Measurements from ENCODE around the gene NECTIN3.

Gene NECTIN3

GRCh38 chr3:111071257-111072030 is at the start of gene NECTIN3:
Gene NECTIN3 (plus strand): TSS chr3:111071816. CDS start chr3:111072018, 202 bp downstream.
- DNase-seq (ENCODE audit: low read depth in 2 of 2): peak; percentile 67 to 75

- no peak for DNase-seq (ENCODE audit: low read depth in 2 of 2)
Measured at GRCh38 chr3:111027868-111028267, 43.7 kb upstream of the NECTIN3 start.

GRCh38 chr3:111031538-111031937 is 40.1 kb upstream of the NECTIN3 start:
- DNase-seq (ENCODE audit: low read depth in 2 of 2): no peak

GRCh38 chr3:111032677-111033076 is 38.9 kb upstream of the NECTIN3 start:
- DNase-seq (ENCODE audit: low read depth in 2 of 2): no peak

- DNase-seq (ENCODE audit: low read depth in 2 of 2): no peak
Measured at GRCh38 chr3:111033470-111034050, 38.1 kb upstream of the NECTIN3 start.

- no peak for DNase-seq (ENCODE audit: low read depth in 2 of 2)
Measured at GRCh38 chr3:111035316-111035715, 36.3 kb upstream of the NECTIN3 start.

GRCh38 chr3:111035902-111036301 is 35.7 kb upstream of the NECTIN3 start:
- no peak for DNase-seq (ENCODE audit: low read depth in 2 of 2)

GRCh38 chr3:111040959-111041358 is 30.7 kb upstream of the NECTIN3 start:
- DNase-seq (ENCODE audit: low read depth in 2 of 2): no peak

GRCh38 chr3:111045564-111045963 is 26.1 kb upstream of the NECTIN3 start:
- no peak for DNase-seq (ENCODE audit: low read depth in 2 of 2)

GRCh38 chr3:111047042-111047441 is 24.6 kb upstream of the NECTIN3 start:
- no peak for DNase-seq (ENCODE audit: low read depth in 2 of 2)

GRCh38 chr3:111047812-111048435 is 23.7 kb upstream of the NECTIN3 start:
- no peak for DNase-seq (ENCODE audit: low read depth in 2 of 2)

- no peak for DNase-seq (ENCODE audit: low read depth in 2 of 2)
Measured at GRCh38 chr3:111051354-111051753, 20.3 kb upstream of the NECTIN3 start.

- DNase-seq (ENCODE audit: low read depth in 2 of 2): no peak
Measured at GRCh38 chr3:111068574-111068973, 3.0 kb upstream of the NECTIN3 start.

GRCh38 chr3:111069974-111070771 is 1.4 kb upstream of the NECTIN3 start:
- no peak for DNase-seq (ENCODE audit: low read depth in 2 of 2)

- peak in 1 of 2 donors; percentile 1 for DNase-seq (ENCODE audit: low read depth in 2 of 2)
Measured at GRCh38 chr3:111070772-111071256, 802 bp upstream of the NECTIN3 start.

- DNase-seq (ENCODE audit: low read depth in 2 of 2): peak in 1 of 2 donors; percentile 5
Measured at GRCh38 chr3:111072031-111072921, 660 bp downstream of the NECTIN3 start.

- no peak for DNase-seq (ENCODE audit: low read depth in 2 of 2)
Measured at GRCh38 chr3:111073218-111073617, 1.6 kb downstream of the NECTIN3 start.

- no peak for DNase-seq (ENCODE audit: low read depth in 2 of 2)
Measured at GRCh38 chr3:111076732-111077131, 5.1 kb downstream of the NECTIN3 start.

- no peak for DNase-seq (ENCODE audit: low read depth in 2 of 2)
Measured at GRCh38 chr3:111077369-111077768, 5.8 kb downstream of the NECTIN3 start.

GRCh38 chr3:111080413-111080812 is 8.8 kb downstream of the NECTIN3 start:
- no peak for DNase-seq (ENCODE audit: low read depth in 2 of 2)

- no peak for DNase-seq (ENCODE audit: low read depth in 2 of 2)
Measured at GRCh38 chr3:111081008-111081545, 9.5 kb downstream of the NECTIN3 start.

All from stimulated activated CD8-positive, alpha-beta memory T cell treated with anti-CD3 and anti-CD28 coated beads, Interleukin-15, amount 100 ng/mL, for 48 hours (primary cell).